HepG2 (cell line): ENCODE results near the gene SLC38A3. TPM values are rescaled to one million over a fixed set of nuclear protein-coding genes. Genes with fewer than 3 reads are reported as not detected.

Experiments
- ATF2 ChIP-seq: sonication (generic); formaldehyde crosslinking; IDR thresholded peaks from 2 replicates; pipeline ENCODE4 v1.4.0; 2020; ENCODE audit warnings: missing genetic modification reagents
- CREM ChIP-seq, 2 experiments: sonication (generic) in 1 of 2; formaldehyde crosslinking in 1 of 2; IDR thresholded peaks; 2 replicates each; pipeline versions ENCODE4 v1.4.0 to v1.6.1; 2016 to 2020; ENCODE audit warnings: antibody characterized with exemption in 1 of 2, mild to moderate bottlenecking in 1 of 2, missing genetic modification reagents in 1 of 2
- ELF4 ChIP-seq: sonication (generic); formaldehyde crosslinking; IDR thresholded peaks from 2 replicates; pipeline ENCODE4 v1.5.0; 2020; ENCODE audit warnings: missing genetic modification reagents, mild to moderate bottlenecking, moderate library complexity, borderline replicate concordance
- FOXM1 ChIP-seq: sonication (generic); formaldehyde crosslinking; IDR thresholded peaks from 2 replicates; pipeline ENCODE4 v1.5.0; 2020; ENCODE audit warnings: missing genetic modification reagents
- HMG20B ChIP-seq: conservative IDR thresholded peaks from 2 replicates; pipeline ENCODE4 v1.6.1; 2016; ENCODE audit warnings: missing genetic modification reagents, missing compliant biosample characterization
- HNF4A ChIP-seq: sonication (generic); formaldehyde crosslinking; IDR thresholded peaks from 2 replicates; pipeline ENCODE4 v1.4.0; 2020; ENCODE audit warnings: missing genetic modification reagents
- HNRNPL ChIP-seq: fragments of 200-400 bp; formaldehyde crosslinking; IDR thresholded peaks from 2 replicates; pipeline ENCODE4 v1.6.1; 2017; ENCODE audit warnings: mild to moderate bottlenecking, low read depth, low read length
- KMT2B ChIP-seq: IDR thresholded peaks from 2 replicates; pipeline ENCODE4 v1.6.1; 2016; ENCODE audit warnings: missing genetic modification reagents, missing compliant biosample characterization
- NR0B2 ChIP-seq: sonication (generic); formaldehyde crosslinking; IDR thresholded peaks from 2 replicates; pipeline ENCODE4 v1.4.0; 2020; ENCODE audit warnings: mild to moderate bottlenecking, missing genetic modification reagents
- PCBP1 ChIP-seq: fragments of 200-400 bp; formaldehyde crosslinking; IDR thresholded peaks from 2 replicates; pipeline ENCODE4 v1.6.1; 2017; ENCODE audit warnings: mild to moderate bottlenecking, low read depth, low read length, borderline replicate concordance
- PHF5A ChIP-seq: IDR thresholded peaks from one replicate; pipeline ENCODE4 v1.6.1; 2018; ENCODE audit warnings: low read depth, missing genetic modification reagents; ENCODE audit not compliant: unreplicated experiment
- PITX1 ChIP-seq: sonication (generic); formaldehyde crosslinking; IDR thresholded peaks from 2 replicates; pipeline ENCODE4 v1.5.1; 2020; ENCODE audit warnings: mild to moderate bottlenecking, missing genetic modification reagents
- RARA ChIP-seq: IDR thresholded peaks from 2 replicates; pipeline ENCODE4 v1.6.1; 2016; ENCODE audit warnings: missing genetic modification reagents, missing compliant biosample characterization
- REST ChIP-seq, 2 experiments: IDR thresholded peaks; 2 replicates each; pipeline ENCODE4 v1.6.1; 2011 to 2012; ENCODE audit warnings: low read length in 2 of 2, borderline replicate concordance in 1 of 2, low read depth in 1 of 2, mild to moderate bottlenecking in 1 of 2, moderate library complexity in 1 of 2
- ZFAT ChIP-seq: sonication (generic); formaldehyde crosslinking; conservative IDR thresholded peaks from 2 replicates; pipeline ENCODE4 v1.8.1; 2023; ENCODE audit warnings: missing genetic modification reagents, inconsistent platforms
- ZNF20 ChIP-seq: sonication (generic); formaldehyde crosslinking; IDR thresholded peaks from 2 replicates; pipeline ENCODE4 v1.4.0; 2020; ENCODE audit warnings: mild to moderate bottlenecking, moderate library complexity, missing genetic modification reagents
- ZNF382 ChIP-seq: sonication (generic); formaldehyde crosslinking; IDR thresholded peaks from 2 replicates; pipeline ENCODE4 v1.5.0; 2020; ENCODE audit warnings: missing genetic modification reagents, mild to moderate bottlenecking, borderline replicate concordance
- ZNF510 ChIP-seq: sonication (generic); formaldehyde crosslinking; IDR thresholded peaks from 2 replicates; pipeline ENCODE4 v1.4.0; 2020; ENCODE audit warnings: low read depth, mild to moderate bottlenecking, missing genetic modification reagents
- ZNF629 ChIP-seq: sonication (generic); formaldehyde crosslinking; conservative IDR thresholded peaks from 2 replicates; pipeline ENCODE4 v1.5.0; 2020; ENCODE audit warnings: missing genetic modification reagents
- ZNF713 ChIP-seq: sonication (generic); formaldehyde crosslinking; IDR thresholded peaks from 2 replicates; pipeline ENCODE4 v1.4.0; 2020; ENCODE audit warnings: mild to moderate bottlenecking, missing genetic modification reagents
- ZNF841 ChIP-seq: sonication (generic); formaldehyde crosslinking; IDR thresholded peaks from 2 replicates; pipeline ENCODE4 v1.8.1; 2023; ENCODE audit warnings: missing genetic modification reagents, borderline replicate concordance
- ZSCAN5A ChIP-seq: sonication (generic); formaldehyde crosslinking; IDR thresholded peaks from 2 replicates; pipeline ENCODE4 v1.8.0; 2022; ENCODE audit warnings: mild to moderate bottlenecking, missing genetic modification reagents, borderline replicate concordance
- polyA plus RNA-seq, 8 experiments: library from polyadenylated mRNA; depleted of rRNA in 3 of 8; stranded (reverse) in 7 of 8; unstranded in 1 of 8; fragments of >200 nt; fragmentation: Illumina TruSeq in 4 of 8; extraction: Trizol in 4 of 8; gene quantifications; 2 replicates each; pipeline versions ENCODE4 v1.2.1 to v1.2.3, GENCODE V29; 2011 to 2016; ENCODE audit warnings: low read depth in 4 of 8, missing spikeins in 1 of 8, mixed read lengths in 1 of 8; ENCODE audit not compliant: insufficient read depth in 1 of 8
- total RNA-seq, 5 experiments: library from RNA; depleted of rRNA; stranded (reverse); fragments of >200 nt; fragmentation: Illumina TruSeq; extraction: Trizol; gene quantifications; 2 replicates each; pipeline ENCODE4 v1.2.3, GENCODE V29; 2016; ENCODE audit warnings: low read depth in 1 of 5

SLC38A3 gene
- total and polyA plus RNA-seq, 2 of the 13 experiments (the other 11 are each of a cell fraction or from before 2014, with no cell fraction given): 29.8 to 164 TPM

GRCh38 chr3:50245831-50246516 lies 40.9 kb downstream of the SLC38A3 start (continued):
- TF ChIP-seq REST (IDR thresholded peaks at IDR 0.05; ENCODE audit: borderline replicate concordance in 1 of 2, low read depth in 1 of 2, low read length in 2 of 2) (no peak), FOXM1 (CRISPR knock-in tag) (no peak), ATF2 (CRISPR knock-in tag) (0 out of 2 replicates have a peak, but pooled peaks have one; percentile 33), ZNF713 (CRISPR knock-in tag) (no peak), HMG20B (no peak), HNF4A (CRISPR knock-in tag) (no peak), KMT2B (CRISPR knock-in tag) (no peak), ZNF20 (CRISPR knock-in tag) (no peak), RARA (no peak), ZSCAN5A (CRISPR knock-in tag) (no peak), ZNF382 (CRISPR knock-in tag) (no peak), ZFAT (CRISPR knock-in tag) (no peak), ELF4 (CRISPR knock-in tag) (no peak), PITX1 (peak; percentile 59; the same call in 1 of the 2 replicates), CREM (IDR thresholded peaks at IDR 0.05) (no peak), CREM (CRISPR knock-in tag; IDR thresholded peaks at IDR 0.05) (no peak), PHF5A (CRISPR knock-in tag) (peak; percentile 32), ZNF841 (no peak), NR0B2 (no peak), PCBP1 (no peak), ZNF629 (no peak), ZNF510 (CRISPR knock-in tag) (no peak), HNRNPL (0 out of 2 replicates have a peak, but pooled peaks have one; percentile 19)
